ENCODE data around the gene MGA. TPM values are rescaled to one million over a fixed set of nuclear protein-coding genes. Genes with fewer than 3 reads are reported as not detected.

The MGA gene
- total RNA-seq, 1 experiment from 2014 or later: 38.5 TPM

- Histone ChIP-seq H3K9me2 (ENCODE audit: insufficient read depth) (no peaks in the 10 kb centered on the region), H3F3A (ENCODE audit: insufficient read depth, low read depth) (no peaks in the 10 kb centered on the region), H4K20me1 (ENCODE audit: insufficient read depth) (peaks cover 29% of the 10 kb centered on the region), H2AFZ (no peak overlapping the region), H3K4me2 (no peak overlapping the region), H3K36me3 (ENCODE audit: low read depth) (peaks cover 4% of the 10 kb centered on the region; the same call in 1 of the 2 replicates), H3K27me3 (ENCODE audit: insufficient read depth, low read depth) (no peaks in the 10 kb centered on the region), H3K27ac (no peak overlapping the region), H3K4me3 (no peak overlapping the region), H3K9me3 (ENCODE audit: insufficient read depth, low read depth) (no peaks in the 10 kb centered on the region), H3K79me2 (ENCODE audit: low read depth) (peaks cover 92% of the 10 kb centered on the region), H3K4me1 (replicated peaks; ENCODE audit: insufficient read depth) (no peaks in the 10 kb centered on the region)
- ChIA-PET CTCF (no interaction called here), POLR2A (ENCODE audit: unreplicated experiment) (no interaction called here)
- no peak for DNase-seq
- intact Hi-C loops (cut with micrococcal nuclease; ENCODE audit: unreplicated experiment): no loop called here
- no TSS peak for BruUV-seq (replicated peaks)
- TF ChIP-seq EZH2 (IDR thresholded peaks at IDR 0.05; ENCODE audit: low read depth) (no peak), CTCF (conservative IDR thresholded peaks at IDR 0.05) (no peak)
Observed at GRCh38 chr15:41692049-41692448, 31.8 kb downstream of the MGA start.

GRCh38 chr15:41693757-41694156 is 33.6 kb downstream of the MGA start:
- Histone ChIP-seq H3K79me2 (ENCODE audit: low read depth) (peaks cover 77% of the 10 kb centered on the region), H3K4me2 (no peak overlapping the region), H4K20me1 (ENCODE audit: insufficient read depth) (peaks cover 31% of the 10 kb centered on the region), H2AFZ (no peak overlapping the region), H3K27me3 (ENCODE audit: insufficient read depth, low read depth) (no peaks in the 10 kb centered on the region), H3K9me2 (ENCODE audit: insufficient read depth) (no peaks in the 10 kb centered on the region), H3F3A (ENCODE audit: insufficient read depth, low read depth) (no peaks in the 10 kb centered on the region), H3K36me3 (ENCODE audit: low read depth) (peaks cover 4% of the 10 kb centered on the region; the same call in 1 of the 2 replicates), H3K27ac (no peak overlapping the region), H3K4me1 (replicated peaks; ENCODE audit: insufficient read depth) (no peaks in the 10 kb centered on the region), H3K4me3 (no peak overlapping the region), H3K9me3 (ENCODE audit: insufficient read depth, low read depth) (no peaks in the 10 kb centered on the region)
- TF ChIP-seq CTCF (conservative IDR thresholded peaks at IDR 0.05): no peak
- intact Hi-C loops (cut with micrococcal nuclease; ENCODE audit: unreplicated experiment): no loop called here
- POLR2A ChIA-PET (ENCODE audit: unreplicated experiment): no interaction called here
- CTCF ChIA-PET: no interaction called here
- DNase-seq: no peak
- no TSS peak for BruUV-seq (replicated peaks)

GRCh38 chr15:41695750-41696436 is 35.7 kb downstream of the MGA start:
- Histone ChIP-seq H3F3A (ENCODE audit: insufficient read depth, low read depth) (no peaks in the 10 kb centered on the region), H2AFZ (no peak overlapping the region), H3K27ac (no peak overlapping the region), H4K20me1 (ENCODE audit: insufficient read depth) (peaks cover 21% of the 10 kb centered on the region), H3K9me2 (ENCODE audit: insufficient read depth) (no peaks in the 10 kb centered on the region), H3K79me2 (ENCODE audit: low read depth) (peaks cover 61% of the 10 kb centered on the region), H3K4me2 (no peak overlapping the region), H3K36me3 (ENCODE audit: low read depth) (no peaks in the 10 kb centered on the region), H3K4me1 (replicated peaks; ENCODE audit: insufficient read depth) (no peaks in the 10 kb centered on the region), H3K9me3 (ENCODE audit: insufficient read depth, low read depth) (no peaks in the 10 kb centered on the region), H3K4me3 (no peak overlapping the region), H3K27me3 (ENCODE audit: insufficient read depth, low read depth) (no peaks in the 10 kb centered on the region)
- intact Hi-C loops (cut with micrococcal nuclease; ENCODE audit: unreplicated experiment): no loop called here
- TF ChIP-seq CTCF (conservative IDR thresholded peaks at IDR 0.05) (no peak), EZH2 (IDR thresholded peaks at IDR 0.05; ENCODE audit: low read depth) (no peak)
- ChIA-PET CTCF (no interaction called here), POLR2A (ENCODE audit: unreplicated experiment) (no interaction called here)
- DNase-seq: no peak
- BruUV-seq (replicated peaks): no TSS peak
